ENCODE measurements around the gene HYAL3. TPM values are rescaled to one million over a fixed set of nuclear protein-coding genes. Genes with fewer than 3 reads are reported as not detected.

The HYAL3 gene
- total RNA-seq, 1 donor from 2014 or later = 8.1 TPM

GRCh38 chr3:50242851-50243542 lies 56.2 kb downstream of the HYAL3 start:
- no peak for DNase-seq (ENCODE audit: extremely low spot score in 2 of 2)
- intact Hi-C loops (cut with DNase I) = no loop called here
- Histone ChIP-seq H3K36me3 (no peaks in the 10 kb centered on the region), H3K4me1 (peaks cover 100% of the 10 kb centered on the region), H3K27me3 (no peaks in the 10 kb centered on the region), H3K27ac (peak overlapping the region; percentile 68), H3K4me3 (peak overlapping the region; percentile 0 to 3), H3K9me3 (no peaks in the 10 kb centered on the region)
- TF ChIP-seq CTCF (IDR thresholded peaks at IDR 0.05) = no peak
- TF ChIP-seq POLR2AphosphoS5 (IDR thresholded peaks at IDR 0.05; ENCODE audit: insufficient read depth in 1 of 2, low read depth in 1 of 2) = peak in 1 of 2 donors; percentile 60
- TF ChIP-seq POLR2A (IDR thresholded peaks at IDR 0.05) = no peak

Other genes starting within 250 kb of the HYAL3 start
- 271 TPM for gene RBM5, start 210.5 kb downstream of the HYAL3 start, total RNA-seq
- 78.1 TPM for gene SEMA3F, start 144.1 kb downstream of the HYAL3 start, total RNA-seq
- gene GNAT1, start 107.8 kb downstream of the HYAL3 start, total RNA-seq = not detected
- 2.0 TPM for gene SLC38A3, start 94.1 kb downstream of the HYAL3 start, total RNA-seq
- 244 TPM for gene GNAI2, start 63.2 kb downstream of the HYAL3 start, total RNA-seq
- 32.9 TPM for gene SEMA3B, start 30.3 kb downstream of the HYAL3 start, total RNA-seq
- gene LSMEM2, start 20.3 kb downstream of the HYAL3 start, total RNA-seq = not detected
- gene IFRD2, start 7.0 kb downstream of the HYAL3 start, total RNA-seq = 37.3 TPM
- gene NAA80, start within 50 bp of the HYAL3 start, total RNA-seq = 10.1 TPM
- gene HYAL1, start 4.2 kb upstream of the HYAL3 start, total RNA-seq = 17.7 TPM
- gene HYAL2, start 23.3 kb upstream of the HYAL3 start, total RNA-seq = 173 TPM
- 11.8 TPM for gene TUSC2, start 28.8 kb upstream of the HYAL3 start, total RNA-seq
- gene RASSF1, start 41.4 kb upstream of the HYAL3 start, total RNA-seq = 69.0 TPM
- gene ZMYND10, start 46.3 kb upstream of the HYAL3 start, total RNA-seq = 0.74 TPM
- 17.2 TPM for gene NPRL2, start 51.4 kb upstream of the HYAL3 start, total RNA-seq
- gene CYB561D2, start 51.5 kb upstream of the HYAL3 start, total RNA-seq = 11.5 TPM
- 51.1 TPM for gene TMEM115, start 60.1 kb upstream of the HYAL3 start, total RNA-seq
- gene CACNA2D2, start 204.2 kb upstream of the HYAL3 start, total RNA-seq = 2.5 TPM

All from vagina (tissue), 2 donors.